ENCODE measurements around the gene SOCS3. TPM values are rescaled to one million over a fixed set of nuclear protein-coding genes. Genes with fewer than 3 reads are reported as not detected.
"Not testable (repeated sequence)": the region's sequence is repeated elsewhere in the genome, so short reads cannot be mapped to it uniquely, and the experiment has no call there.

SOCS3 gene
- total RNA-seq, 1 experiment from 2014 or later = 0.79 TPM

GRCh38 chr17:78349891-78350642, 9.8 kb downstream of the SOCS3 start:
- no peak for DNase-seq (ENCODE audit: low spot score)

DNA sequence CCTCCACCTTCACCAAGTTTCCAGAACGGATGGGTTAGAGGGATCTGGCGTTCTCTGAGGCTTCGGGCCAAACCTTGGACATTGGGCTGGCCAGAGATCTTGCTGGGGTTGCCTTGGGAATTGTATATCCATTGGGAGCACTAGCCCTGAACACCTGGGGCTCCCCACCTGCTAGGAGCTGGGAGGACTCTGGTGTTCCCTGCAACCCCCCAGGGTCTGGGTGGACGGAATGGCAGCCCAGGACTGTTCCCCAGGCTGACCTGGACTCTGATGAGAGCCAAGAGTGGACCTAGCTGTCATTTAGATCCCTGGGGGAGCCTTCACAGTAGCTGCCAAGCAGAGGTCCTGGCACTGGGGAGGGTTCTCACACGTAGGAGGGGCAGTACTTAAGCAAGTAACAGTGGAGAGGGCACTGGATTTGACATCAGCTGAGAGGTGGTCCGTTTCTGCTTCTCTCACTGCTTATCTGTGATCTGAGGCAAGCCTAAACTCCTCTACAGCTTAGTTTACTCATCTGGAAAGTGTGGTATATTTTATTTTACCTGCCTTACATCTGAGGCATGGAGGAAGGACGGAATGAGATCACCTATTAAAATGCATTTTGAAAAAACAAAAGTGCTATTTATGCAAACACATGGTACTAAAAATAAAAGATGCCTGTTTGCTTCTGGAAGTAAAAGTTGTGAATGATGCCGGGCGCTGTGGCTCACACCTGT, 11.7 kb downstream of the SOCS3 start:
- no peak for DNase-seq (ENCODE audit: low spot score)

DNA sequence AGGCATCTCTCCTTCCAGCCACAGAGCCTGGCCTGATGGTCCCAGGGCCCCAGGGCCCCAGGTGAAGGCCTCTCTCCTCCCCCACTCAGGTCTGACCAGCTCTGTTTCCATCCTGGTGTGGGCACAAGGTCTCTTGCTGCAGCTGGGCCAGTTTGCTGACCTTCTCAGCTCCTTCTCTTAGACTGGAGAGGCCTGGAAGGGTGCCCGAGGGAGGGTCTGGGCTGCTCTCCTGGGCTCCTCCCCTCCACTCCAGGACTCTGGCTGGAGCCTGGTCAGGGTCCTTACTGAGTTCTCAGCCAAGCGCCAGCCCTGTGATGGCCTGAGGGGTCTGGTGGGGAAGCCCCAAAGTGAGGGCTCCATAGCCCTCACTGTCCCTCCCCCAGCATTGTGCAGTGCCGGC, 12.4 kb downstream of the SOCS3 start:
- no peak for DNase-seq (ENCODE audit: low spot score)

GRCh38 chr17:78346605-78347250, 13.1 kb downstream of the SOCS3 start:
- DNase-seq (ENCODE audit: low spot score) = no peak

DNA sequence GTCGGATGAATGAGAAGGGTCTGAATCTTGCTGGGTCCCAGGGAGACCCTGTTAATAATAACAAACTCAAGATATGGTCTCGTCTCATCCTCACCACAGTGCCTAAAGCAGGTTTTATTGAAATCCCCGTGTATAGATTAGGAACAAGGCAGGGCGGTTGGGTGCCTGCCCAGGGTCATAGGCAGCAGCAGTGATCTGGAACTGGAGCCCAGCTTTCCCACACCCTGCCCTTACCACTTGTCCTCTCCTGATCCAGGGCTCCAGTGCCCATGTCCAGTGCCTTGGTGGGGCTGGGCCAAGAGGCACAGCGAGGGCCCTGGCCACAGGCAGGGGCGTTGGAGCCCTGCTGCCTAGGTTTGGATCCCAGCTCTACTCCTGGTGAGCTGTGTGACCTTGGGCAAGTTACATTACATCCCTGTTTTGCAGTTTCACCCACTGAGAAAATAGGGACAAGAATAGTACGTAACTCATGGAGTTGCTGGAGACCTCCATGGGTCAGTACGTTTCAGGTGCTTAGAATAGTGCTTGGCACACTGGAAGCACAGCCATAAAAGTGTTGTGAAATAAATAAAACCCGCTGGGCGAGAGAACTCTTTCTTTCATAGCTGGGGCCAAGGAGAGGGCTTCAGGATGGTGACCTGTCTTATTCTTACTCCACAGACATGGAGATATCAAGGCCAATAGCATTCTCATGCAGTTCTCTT, 13.9 kb downstream of the SOCS3 start:
- no peak for DNase-seq (ENCODE audit: low spot score)

DNA sequence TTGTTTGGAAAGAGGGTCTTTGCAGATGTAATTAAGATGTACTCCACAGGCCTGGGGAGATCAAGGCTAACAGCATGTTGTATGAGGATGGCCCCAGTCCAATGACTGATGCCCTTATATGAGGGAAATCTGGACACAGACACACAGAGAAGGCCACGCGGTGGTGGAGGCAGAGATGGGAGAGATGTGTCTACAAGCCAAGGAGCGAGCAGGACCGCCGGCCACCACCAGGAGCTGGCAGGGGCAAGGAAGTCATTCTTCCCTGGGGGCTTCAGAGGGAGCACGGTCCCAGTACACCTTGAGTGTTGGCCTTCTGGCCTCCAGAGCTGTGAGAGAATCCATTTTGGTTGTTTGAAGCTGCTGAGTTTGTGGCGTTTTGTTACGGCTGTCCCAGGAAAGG, 14.7 kb downstream of the SOCS3 start:
- DNase-seq (ENCODE audit: low spot score) = no peak

DNA sequence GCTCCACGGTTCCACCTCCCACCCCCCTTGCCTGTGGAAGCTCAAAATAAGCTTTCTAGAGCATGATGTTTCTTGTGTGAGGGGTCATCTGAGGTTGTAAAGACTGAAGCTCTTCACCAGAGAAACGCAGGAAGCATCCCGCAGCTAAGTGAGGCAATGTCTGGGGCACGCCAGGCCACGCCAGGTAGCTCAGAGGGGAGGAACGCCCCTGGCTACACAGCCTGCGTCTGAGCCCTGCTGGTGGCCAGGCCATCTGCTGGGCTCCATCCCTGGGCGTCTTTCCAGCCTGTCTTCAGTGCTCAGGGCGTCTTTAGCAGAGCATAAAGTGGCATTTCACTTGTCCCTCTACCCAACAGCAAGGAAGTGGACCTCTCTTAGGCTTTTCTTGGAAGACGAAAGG, 15.2 kb downstream of the SOCS3 start:
- DNase-seq (ENCODE audit: low spot score) = no peak

DNA sequence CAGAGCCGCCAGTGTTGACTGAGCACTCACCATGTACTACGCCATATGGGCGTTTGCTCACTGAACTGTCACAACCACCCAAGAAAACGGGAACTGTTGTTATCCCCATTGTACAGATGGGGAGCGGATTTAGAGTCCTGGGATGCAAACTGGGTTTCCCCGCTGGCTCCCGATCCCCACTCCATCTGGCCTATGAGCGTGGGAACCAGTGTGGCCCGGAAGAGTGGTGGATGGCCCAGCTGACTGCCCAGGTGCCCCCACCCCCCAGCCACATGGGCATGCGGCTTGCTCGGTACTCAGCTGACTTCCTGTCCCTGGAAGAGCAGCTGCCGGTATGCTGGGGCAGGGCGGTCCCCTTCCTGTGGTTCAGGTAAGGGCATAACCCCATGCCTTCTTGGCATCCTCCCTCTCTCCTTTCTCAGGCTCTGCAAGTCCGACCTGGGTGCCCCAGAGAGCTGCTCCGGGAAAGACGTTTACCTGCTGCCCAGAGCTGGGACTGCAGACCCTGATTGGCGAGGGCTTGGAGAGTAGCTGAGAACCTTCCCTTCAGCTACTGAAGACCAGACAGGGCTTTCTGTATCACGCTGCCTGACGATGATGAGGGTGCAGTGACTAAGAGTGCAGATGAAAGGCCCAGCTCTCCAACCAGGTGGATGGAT, 16.2 kb downstream of the SOCS3 start:
- DNase-seq (ENCODE audit: low spot score) = peak; percentile 45

DNA sequence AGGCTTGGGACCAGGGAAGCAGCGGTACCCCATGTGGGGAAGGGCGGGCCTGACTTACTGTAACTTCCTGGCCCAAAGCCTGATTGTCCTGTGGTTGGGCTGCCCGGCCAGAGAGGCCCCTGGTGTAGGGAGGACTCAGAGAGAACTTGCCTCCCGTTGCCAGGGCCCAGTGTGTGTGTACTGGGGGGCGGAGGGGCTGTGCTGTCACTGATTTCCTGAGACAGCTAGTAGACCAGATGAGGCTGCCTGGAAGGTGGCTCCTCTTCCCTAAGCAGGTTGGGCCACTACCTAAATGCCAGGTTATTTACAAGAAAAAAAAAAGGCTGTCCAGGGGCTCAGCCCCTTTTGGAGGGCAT, 16.7 kb downstream of the SOCS3 start:
- DNase-seq (ENCODE audit: low spot score) = no peak

- DNase-seq (ENCODE audit: low spot score) = no peak
These were observed 17.3 kb downstream of the SOCS3 start for GRCh38 chr17:78342449-78343186.

DNA sequence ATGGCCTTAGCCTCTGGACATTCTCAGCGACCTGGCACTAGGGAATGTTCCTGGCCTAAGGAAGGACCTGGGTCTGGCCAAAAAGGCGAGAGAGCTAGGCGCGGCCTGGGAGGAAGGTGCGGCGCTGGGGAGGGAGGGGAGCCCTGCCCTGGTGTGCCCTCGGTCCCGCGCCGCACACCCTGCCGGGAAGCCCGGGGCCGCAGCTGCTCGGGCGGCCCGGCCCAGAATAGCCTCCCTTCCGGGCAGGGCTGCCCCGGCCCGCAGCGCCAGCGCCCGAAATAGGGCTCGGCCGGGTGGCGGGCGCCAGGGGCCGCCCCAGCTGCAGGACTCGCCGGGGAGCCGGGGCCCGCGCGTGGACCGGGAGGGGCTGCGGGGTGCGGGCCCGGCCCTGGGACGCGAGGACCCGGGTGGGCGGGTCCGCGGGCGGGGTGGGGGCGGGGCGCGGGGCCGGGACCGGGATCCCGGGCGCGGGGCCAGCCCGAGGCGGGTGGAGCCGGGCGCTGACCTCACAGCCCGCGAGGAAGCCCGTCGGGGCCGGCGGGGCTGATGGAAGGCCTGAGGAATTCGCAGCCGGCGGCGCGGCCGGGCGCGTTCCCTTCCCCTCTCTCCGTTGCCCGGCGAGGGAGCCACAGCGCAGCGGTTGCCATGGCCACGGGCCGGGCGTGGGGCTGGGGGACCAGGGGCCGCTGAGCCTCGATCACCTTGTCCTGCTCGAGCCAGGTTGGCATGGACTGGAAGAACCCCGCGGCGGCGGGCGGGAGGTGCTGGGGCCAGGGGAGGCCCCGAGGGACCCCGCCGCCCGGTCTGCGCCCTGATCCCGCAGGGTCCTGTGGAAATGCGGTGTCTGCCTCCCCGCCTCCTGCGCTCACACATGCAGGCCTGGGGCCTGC, 18.1 kb downstream of the SOCS3 start:
- peak; percentile 66 for DNase-seq (ENCODE audit: low spot score)

GRCh38 chr17:78340183-78340955, 19.5 kb downstream of the SOCS3 start:
- DNase-seq (ENCODE audit: low spot score) = no peak

DNA sequence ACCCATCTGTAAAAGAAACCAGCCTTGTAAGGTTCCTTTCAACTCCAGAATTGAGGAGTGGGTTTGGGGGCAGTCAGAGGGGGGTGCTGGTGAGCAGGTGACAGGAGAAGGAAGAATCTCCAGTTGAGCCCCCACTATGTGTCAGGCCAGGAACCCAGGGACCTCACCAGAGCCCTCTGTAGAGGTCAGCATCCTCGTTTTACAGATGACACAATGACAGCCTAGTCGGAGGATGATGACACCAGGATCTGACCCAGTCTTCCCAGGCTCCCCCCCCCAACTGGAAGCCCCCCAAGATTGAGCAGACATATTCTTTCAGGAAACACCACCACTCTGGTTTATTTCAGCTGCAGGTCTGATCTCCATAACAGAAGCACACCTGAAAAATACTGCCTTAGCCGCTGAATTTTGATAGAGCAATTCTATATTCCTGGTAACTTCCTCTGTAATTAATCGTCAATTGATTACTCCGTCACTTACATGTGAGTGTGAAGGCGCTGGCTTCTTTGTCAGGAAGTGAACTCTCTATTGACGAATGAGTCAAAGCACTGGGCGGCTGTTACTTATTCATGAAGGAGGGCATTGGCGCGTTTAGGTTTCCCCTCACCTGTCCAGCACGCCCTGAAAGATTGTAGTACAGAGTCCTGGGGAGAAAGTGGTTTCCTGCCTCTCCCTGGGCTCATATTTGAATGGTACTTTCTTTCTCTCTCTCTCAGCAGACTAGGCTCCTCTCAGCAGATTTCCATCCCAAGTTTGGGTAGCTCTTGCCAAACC, 21.2 kb downstream of the SOCS3 start:
- DNase-seq (ENCODE audit: low spot score) = peak; percentile 23

DNA sequence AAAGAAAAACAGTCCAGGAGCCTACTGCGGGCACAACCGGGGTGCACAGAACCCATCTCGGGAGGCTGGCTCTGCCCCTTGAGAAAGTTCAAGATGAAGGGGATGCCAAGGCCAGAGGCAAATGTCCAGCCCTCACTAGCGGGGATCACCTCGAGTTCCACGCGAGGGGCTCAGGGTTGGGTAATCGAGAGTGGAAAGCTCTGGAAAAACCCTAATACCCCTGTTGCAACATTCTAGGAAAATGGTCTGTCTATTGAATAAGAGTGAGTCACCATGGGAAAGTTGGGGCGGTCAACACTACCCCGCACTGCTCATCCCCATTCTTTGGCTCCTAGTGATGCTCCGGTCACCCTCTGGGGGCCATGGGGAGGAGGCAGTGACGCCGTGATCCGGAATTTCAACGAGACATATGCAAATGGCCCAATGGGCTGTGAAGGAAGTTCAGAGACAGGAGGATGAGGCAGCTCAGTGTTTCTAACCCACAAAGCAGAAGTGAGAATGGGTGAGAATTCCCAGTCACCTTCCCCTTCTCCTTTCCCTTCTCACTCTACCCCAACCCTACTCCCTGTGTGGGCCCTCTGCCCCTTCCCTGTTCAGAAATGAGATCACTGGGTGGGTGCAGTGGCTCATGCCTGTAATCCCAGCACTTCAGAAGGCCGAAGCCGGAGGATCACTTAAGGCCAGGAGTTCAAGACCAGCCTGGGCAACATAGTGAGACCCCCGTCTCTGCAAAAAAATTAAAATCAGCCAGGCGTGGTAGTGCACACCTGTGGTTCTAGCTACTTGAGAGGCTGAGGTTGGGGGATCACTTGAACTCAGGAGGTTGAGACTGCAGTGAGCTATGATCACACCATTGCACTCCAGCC, 22.4 kb downstream of the SOCS3 start:
- no peak for DNase-seq (ENCODE audit: low spot score)

DNA sequence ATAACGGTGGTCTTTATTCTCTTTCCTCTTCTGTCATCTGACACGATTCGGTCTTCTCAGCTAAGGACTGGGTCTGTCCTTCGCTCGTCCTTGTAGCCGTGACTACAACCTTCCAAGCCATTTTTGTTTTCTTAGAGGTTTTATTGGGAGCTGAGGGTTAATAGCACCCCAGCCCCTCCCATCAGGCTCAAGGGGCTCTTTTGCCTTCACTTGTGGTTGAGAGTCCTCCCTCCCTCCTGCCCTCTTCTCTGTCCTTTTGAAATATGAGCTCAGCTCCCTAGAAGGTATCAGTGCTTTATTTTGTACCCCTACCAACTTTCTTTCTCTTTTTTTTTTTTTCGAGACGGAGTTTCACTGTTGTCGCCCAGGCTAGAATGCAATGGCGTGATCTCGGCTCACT, 24.7 kb downstream of the SOCS3 start:
- DNase-seq (ENCODE audit: low spot score) = no peak

DNA sequence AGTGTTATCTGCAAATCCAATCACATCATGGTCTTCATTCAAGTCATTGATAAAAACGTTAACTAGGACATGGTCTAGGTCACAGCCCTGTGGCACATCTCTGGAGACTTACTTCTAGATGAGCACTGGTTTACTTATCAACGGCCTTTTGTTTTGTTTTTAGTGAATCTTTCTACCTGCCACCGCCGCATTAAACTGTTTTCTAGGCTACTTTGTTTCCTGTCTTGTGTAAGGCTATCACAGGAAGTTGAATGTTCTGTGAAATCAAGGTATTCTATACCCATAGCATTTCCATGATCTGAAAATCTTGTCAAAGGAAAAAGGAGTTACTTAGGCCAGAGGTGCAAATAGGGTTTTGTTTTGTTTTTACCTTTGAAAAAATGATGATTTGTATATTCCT, 26.9 kb downstream of the SOCS3 start:
- no peak for DNase-seq (ENCODE audit: low spot score)

DNA sequence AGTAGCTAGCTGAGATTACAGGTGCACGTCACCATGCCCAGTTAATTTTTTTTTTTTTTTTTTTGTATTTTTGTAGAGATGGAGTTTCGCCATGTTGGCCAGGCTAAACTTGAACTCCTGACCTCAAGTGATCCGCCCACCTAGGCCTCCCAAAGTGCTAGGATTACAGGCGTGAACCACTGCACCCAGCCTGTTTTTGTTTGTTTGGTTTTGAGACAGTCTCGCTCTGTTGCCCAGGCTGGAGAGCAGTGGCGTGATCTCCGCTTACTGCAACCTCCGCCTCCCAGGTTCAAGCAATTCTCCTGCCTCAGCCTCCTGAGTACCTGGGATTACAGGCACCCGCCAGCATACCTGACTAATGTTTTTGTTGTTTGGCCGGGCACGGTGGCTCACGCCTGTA, 28.5 kb downstream of the SOCS3 start:
- not testable (repeated sequence) for DNase-seq (ENCODE audit: low spot score)

Measured in HT-29 (cell line).